Ishikawa (cell line): ENCODE data around the gene C20orf96.

Experiments used
- TAF1 ChIP-seq: IDR thresholded peaks from 2 replicates; pipeline ENCODE4 v1.6.1; 2012; ENCODE audit warnings: low read depth, mild to moderate bottlenecking
- TF ChIP-seq, protein P1 (sequence below): IDR thresholded peaks from 2 replicates; pipeline ENCODE4 v1.6.1; 2012

DNA sequence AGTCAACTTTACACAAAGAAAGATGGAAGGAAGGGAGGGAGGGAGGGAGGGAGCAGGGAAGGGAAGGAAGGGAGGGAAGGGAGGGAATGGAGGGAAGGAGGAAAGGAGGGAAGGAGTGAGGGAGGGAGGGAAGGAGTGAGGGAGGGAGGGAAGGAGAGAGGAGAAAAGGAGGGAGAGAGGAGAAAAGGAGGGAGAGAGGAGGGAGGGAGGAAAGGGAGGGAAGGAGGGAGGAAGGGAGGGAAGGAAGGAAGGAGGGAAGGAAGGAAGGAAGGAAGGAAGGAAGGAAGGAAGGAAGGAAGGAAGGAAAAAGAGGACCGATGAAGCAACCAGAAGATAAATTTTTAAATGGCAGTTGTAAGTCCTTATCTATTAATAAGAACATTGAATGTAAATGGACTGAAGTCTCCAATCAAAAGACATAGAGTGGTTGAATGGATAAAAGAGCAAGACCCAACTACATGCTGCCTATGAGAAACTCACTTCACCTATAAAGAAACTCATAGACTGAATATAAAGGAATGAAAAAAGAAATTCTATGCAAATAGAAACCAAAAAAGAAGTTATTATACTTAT is 69.2 kb downstream of the C20orf96 start:
- no peak for TF ChIP-seq TAF1
- TF ChIP-seq, protein P1, sequence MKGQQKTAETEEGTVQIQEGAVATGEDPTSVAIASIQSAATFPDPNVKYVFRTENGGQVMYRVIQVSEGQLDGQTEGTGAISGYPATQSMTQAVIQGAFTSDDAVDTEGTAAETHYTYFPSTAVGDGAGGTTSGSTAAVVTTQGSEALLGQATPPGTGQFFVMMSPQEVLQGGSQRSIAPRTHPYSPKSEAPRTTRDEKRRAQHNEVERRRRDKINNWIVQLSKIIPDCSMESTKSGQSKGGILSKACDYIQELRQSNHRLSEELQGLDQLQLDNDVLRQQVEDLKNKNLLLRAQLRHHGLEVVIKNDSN, result no peak
